H9 (cell line): Measurements from ENCODE around the gene MIS12. TPM values are rescaled to one million over a fixed set of nuclear protein-coding genes. Genes with fewer than 3 reads are reported as not detected.

Source experiments
- DNase-seq: peaks from one replicate; pipeline ENCODE4 v3.0.0-alpha.2; 2017
- H2AFZ ChIP-seq: one replicate; pipeline ENCODE4 v1.6.1; 2013; ENCODE audit warnings: mild to moderate bottlenecking, low read length, control low read depth, moderate library complexity
- H2AK5ac ChIP-seq: 2 replicates; pipeline ENCODE4 v1.6.1; 2013; ENCODE audit warnings: low read length, control low read depth, mixed read lengths; ENCODE audit not compliant: insufficient read length
- H2BK120ac ChIP-seq: one replicate; pipeline ENCODE4 v1.6.1; 2013; ENCODE audit warnings: low read depth, mild to moderate bottlenecking, low read length, control low read depth, inconsistent platforms; ENCODE audit not compliant: poor library complexity, severe bottlenecking
- H2BK12ac ChIP-seq: 2 replicates; pipeline ENCODE4 v1.6.1; 2013; ENCODE audit warnings: low read length, control low read depth, mixed read lengths, low read depth; ENCODE audit not compliant: insufficient read length
- H2BK15ac ChIP-seq: 2 replicates; pipeline ENCODE4 v1.6.1; 2013; ENCODE audit warnings: low read depth, low read length, control low read depth
- H2BK20ac ChIP-seq: one replicate; pipeline ENCODE4 v1.6.1; 2013; ENCODE audit warnings: low read depth, mild to moderate bottlenecking, low read length, control low read depth, inconsistent platforms; ENCODE audit not compliant: poor library complexity, severe bottlenecking
- H2BK5ac ChIP-seq: 2 replicates; pipeline ENCODE4 v1.6.1; 2013; ENCODE audit warnings: low read length, control low read depth, mixed read lengths; ENCODE audit not compliant: insufficient read length
- H3K14ac ChIP-seq: 2 replicates; pipeline ENCODE4 v1.6.1; 2013; ENCODE audit warnings: low read length, control low read depth; ENCODE audit not compliant: insufficient read depth
- H3K18ac ChIP-seq: 2 replicates; pipeline ENCODE4 v1.6.1; 2013; ENCODE audit warnings: low read depth, mild to moderate bottlenecking, mixed read lengths, low read length, control low read depth; ENCODE audit not compliant: insufficient read length
- H3K23ac ChIP-seq: 2 replicates; pipeline ENCODE4 v1.6.1; 2013; ENCODE audit warnings: low read length, control low read depth, mixed read lengths, low read depth; ENCODE audit not compliant: insufficient read length
- H3K23me2 ChIP-seq: 2 replicates; pipeline ENCODE4 v1.6.1; 2013; ENCODE audit warnings: low read depth, mild to moderate bottlenecking, mixed read lengths, low read length, control low read depth; ENCODE audit not compliant: insufficient read length, poor library complexity, severe bottlenecking
- H3K27ac ChIP-seq: 2 replicates; pipeline ENCODE4 v1.5.1; 2013; ENCODE audit warnings: low read length, control low read depth, mixed read lengths, low read depth; ENCODE audit not compliant: insufficient read length
- H3K27me3 ChIP-seq: 2 replicates; pipeline ENCODE4 v1.6.1; 2013; ENCODE audit warnings: low read length, control low read depth, inconsistent platforms; ENCODE audit not compliant: insufficient read depth
- H3K4ac ChIP-seq: 2 replicates; pipeline ENCODE4 v1.6.1; 2013; ENCODE audit warnings: low read depth, mild to moderate bottlenecking, control low read depth, inconsistent platforms, low read length, moderate library complexity
- H3K4me1 ChIP-seq: 2 replicates; pipeline ENCODE4 v1.6.1; 2013; ENCODE audit warnings: low read length, control low read depth, inconsistent platforms; ENCODE audit not compliant: insufficient read depth
- H3K4me2 ChIP-seq: 2 replicates; pipeline ENCODE4 v1.6.1; 2013; ENCODE audit warnings: low read length, control low read depth, mixed read lengths; ENCODE audit not compliant: insufficient read length, insufficient read depth
- H3K56ac ChIP-seq: 2 replicates; pipeline ENCODE4 v1.6.1; 2013; ENCODE audit warnings: low read depth, mild to moderate bottlenecking, mixed read lengths, low read length, control low read depth; ENCODE audit not compliant: insufficient read length
- H3K79me1 ChIP-seq: 2 replicates; pipeline ENCODE4 v1.6.1; 2013; ENCODE audit warnings: low read depth, mild to moderate bottlenecking, moderate library complexity, low read length, control low read depth, inconsistent platforms; ENCODE audit not compliant: insufficient read depth, poor library complexity, severe bottlenecking
- H3K79me2 ChIP-seq: 2 replicates; pipeline ENCODE4 v1.6.1; 2013; ENCODE audit warnings: low read length, control low read depth, inconsistent platforms; ENCODE audit not compliant: insufficient read depth
- H3K9ac ChIP-seq: 2 replicates; pipeline ENCODE4 v1.6.1; 2013; ENCODE audit warnings: low read length, control low read depth, mixed read lengths; ENCODE audit not compliant: insufficient read length; ENCODE audit errors: extremely low read depth
- H3K9me3 ChIP-seq: one replicate; pipeline ENCODE4 v1.6.1; 2013; ENCODE audit warnings: low read depth, low read length, inconsistent platforms; ENCODE audit not compliant: control insufficient read depth
- H3T11ph ChIP-seq: one replicate; pipeline ENCODE4 v1.6.1; 2013; ENCODE audit warnings: mild to moderate bottlenecking, low read length, control low read depth, inconsistent platforms
- H4K20me1 ChIP-seq: one replicate; pipeline ENCODE4 v1.6.1; 2013; ENCODE audit not compliant: control insufficient read depth, insufficient read length, insufficient read depth
- H4K5ac ChIP-seq: 2 replicates; pipeline ENCODE4 v1.6.1; 2013; ENCODE audit warnings: low read depth, mild to moderate bottlenecking, mixed read lengths, low read length, control low read depth; ENCODE audit not compliant: insufficient read length
- H4K8ac ChIP-seq: replicated peaks from 2 replicates; pipeline ENCODE4 v1.6.1; 2013; ENCODE audit warnings: low read length, control low read depth, mixed read lengths, low read depth; ENCODE audit not compliant: insufficient read length
- H4K91ac ChIP-seq: 2 replicates; pipeline ENCODE4 v1.6.1; 2013; ENCODE audit warnings: low read depth, mild to moderate bottlenecking, moderate library complexity, mixed read lengths, low read length, control low read depth; ENCODE audit not compliant: insufficient read length
- H3K27ac Mint-ChIP-seq, 3 experiments: 2 replicates in 2 of 3; 3 replicates in 1 of 3; pipeline ENCODE4 v1.8.0; 2020 to 2021; ENCODE audit warnings: mixed read lengths in 3 of 3, mild to moderate bottlenecking in 1 of 3, moderate library complexity in 1 of 3
- H3K27me3 Mint-ChIP-seq: 2 replicates; pipeline ENCODE4 v1.8.0; 2021; ENCODE audit warnings: low read depth, mild to moderate bottlenecking, moderate library complexity, mixed read lengths
- H3K36me3 Mint-ChIP-seq, 3 experiments: 2 replicates in 2 of 3; 3 replicates in 1 of 3; pipeline ENCODE4 v1.8.0; 2020 to 2021; ENCODE audit warnings: low read depth in 3 of 3, mixed read lengths in 3 of 3; ENCODE audit not compliant: insufficient read depth in 1 of 3
- H3K4me1 Mint-ChIP-seq, 2 experiments: 2 replicates each; pipeline ENCODE4 v1.8.0; 2020; ENCODE audit warnings: mixed read lengths in 2 of 2
- H3K4me3 Mint-ChIP-seq, 2 experiments: 2 replicates in 1 of 2; 3 replicates in 1 of 2; pipeline ENCODE4 v1.8.0; 2020 to 2021; ENCODE audit warnings: mild to moderate bottlenecking in 2 of 2, mixed read lengths in 2 of 2, moderate library complexity in 1 of 2
- H3K9me3 Mint-ChIP-seq, 2 experiments: 2 replicates in 1 of 2; 3 replicates in 1 of 2; pipeline ENCODE4 v1.8.0; 2020; ENCODE audit warnings: mild to moderate bottlenecking in 2 of 2, mixed read lengths in 2 of 2, moderate library complexity in 1 of 2
- CTCF ChIP-seq: fragments of 200-600 bp; sonication (generic); conservative IDR thresholded peaks from 3 replicates; pipeline ENCODE4 v1.8.0; 2021; ENCODE audit warnings: antibody characterized with exemption, mild to moderate bottlenecking
- WGBS: extraction: QIAGEN DNeasy Blood & Tissue Kit; methylation state at CpG from one replicate; pipeline ENCODE4 v1.1.7; 2013; ENCODE audit warnings: missing lambda C conversion rate, low lambda C conversion rate, mixed read lengths; ENCODE audit not compliant: insufficient read length; ENCODE audit errors: extremely low coverage; 5-methylcytosine and 5-hydroxymethylcytosine counted together
- total RNA-seq: library from RNA; stranded (reverse); gene quantifications from 2 replicates; pipeline ENCODE4 v1.2.1, GENCODE V29; 2021

The MIS12 gene
- total RNA-seq, 1 experiment from 2014 or later, result 30.7 TPM

GRCh38 chr17:5508810-5509209 is 22.4 kb downstream of the MIS12 start:
- Histone ChIP-seq H3K18ac (no peak overlapping the region), H2AK5ac (no peak overlapping the region), H3K79me2 (no peaks in the 10 kb centered on the region), H2BK120ac (no peak overlapping the region), H3T11ph (no peak overlapping the region), H3K14ac (no peak overlapping the region), H3K4me1 (no peaks in the 10 kb centered on the region), H3K23ac (no peak overlapping the region), H2BK12ac (no peak overlapping the region), H3K27me3 (no peaks in the 10 kb centered on the region), H4K8ac (no peak overlapping the region), H2BK5ac (no peak overlapping the region), H4K5ac (no peak overlapping the region), H3K4ac (no peak overlapping the region), H3K56ac (no peak overlapping the region), H3K27ac (no peak overlapping the region), H3K9me3 (no peaks in the 10 kb centered on the region), H2BK15ac (no peak overlapping the region), H3K23me2 (no peaks in the 10 kb centered on the region), H2AFZ (no peak overlapping the region), H3K9ac (no peak overlapping the region), H3K79me1 (no peaks in the 10 kb centered on the region), H4K91ac (no peak overlapping the region), H4K20me1 (no peaks in the 10 kb centered on the region), H3K4me2 (no peak overlapping the region), H2BK20ac (no peak overlapping the region)
- Mint-ChIP-seq H3K4me3 (no peak overlapping the region), H3K4me1 (peaks cover 8 to 12% of the 10 kb centered on the region in 2 experiments), H3K9me3 (no peaks in the 10 kb centered on the region), H3K36me3 (no peaks in the 10 kb centered on the region), H3K27ac (no peak overlapping the region), H3K27me3 (peaks cover 3% of the 10 kb centered on the region)
- no CpG with 5 or more reads among the region's 4 CpGs for WGBS
- peak; percentile 77 for DNase-seq
- no peak for TF ChIP-seq CTCF
